K562 (cell line): ENCODE results near the gene FASTK. TPM values are rescaled to one million over a fixed set of nuclear protein-coding genes. Genes with fewer than 3 reads are reported as not detected.

Experiments
- ATAC-seq: fragments of 200-7000 bp; cut with Tn5 transposase; 3 replicates; pipeline ENCODE4 v1.9.1; 2020; ENCODE audit warnings: moderate library complexity
- BruUV-seq: library from RNA; stranded (reverse); fragments of 400-500 nt; replicated peaks from 2 replicates; lab custom pipeline; 2021; lab: Mats Ljungman, UMichigan
- CTCF ChIA-PET: fragments of 300-600 bp; formaldehyde crosslinking; extraction: SDS; loops from one replicate; lab custom pipeline; 2021; ENCODE audit warnings: low intra/inter-chr PET ratio; lab: Yijun Ruan, JAX
- POLR2A ChIA-PET: fragments of 300-600, 350-650 bp; sonication (Branson Sonifier 250); formaldehyde crosslinking; extraction: SDS; loops from one replicate; lab custom pipeline; 2021; ENCODE audit warnings: antibody characterized with exemption, inconsistent platforms; lab: Yijun Ruan, JAX
- DNase-seq, 4 experiments: peaks; one replicate each; pipeline versions ENCODE4 v3.0.0 to v3.0.0-alpha.2; 2011 to 2018; ENCODE audit warnings: low spot score in 3 of 4, mixed read lengths in 3 of 4; ENCODE audit errors: extremely low read depth in 1 of 4
- FAIRE-seq: peaks from 2 replicates; lab custom pipeline; 2011; peaks lifted over from hg19 to GRCh38; lab: Jason Lieb, UNC
- H2AFZ ChIP-seq: 2 replicates; pipeline ENCODE4 v1.6.0; 2011; ENCODE audit warnings: low read depth, low read length, control low read depth, inconsistent platforms
- H3K27ac ChIP-seq: fragments of 200-600 bp; 3 replicates; pipeline ENCODE4 v1.8.0; 2011; ENCODE audit warnings: low read depth, mild to moderate bottlenecking, control low read depth, inconsistent platforms, low read length, moderate library complexity, mixed read lengths; ENCODE audit errors: extremely low read depth
- H3K27me3 ChIP-seq, 2 experiments: fragments of 300-600 bp in 1 of 2; 2 replicates in 1 of 2; 3 replicates in 1 of 2; pipeline versions ENCODE4 v1.6.0 to v1.8.0; 2011; ENCODE audit warnings: inconsistent platforms in 2 of 2, low read length in 2 of 2, mild to moderate bottlenecking in 1 of 2, mixed read lengths in 1 of 2, moderate library complexity in 1 of 2; ENCODE audit not compliant: control insufficient read depth in 2 of 2, insufficient read depth in 2 of 2
- H3K36me3 ChIP-seq: fragments of 300-600 bp; 3 replicates; pipeline ENCODE4 v1.8.0; 2011; ENCODE audit warnings: mild to moderate bottlenecking, low read length, inconsistent platforms; ENCODE audit not compliant: control insufficient read depth, insufficient read depth
- H3K4me1 ChIP-seq, 2 experiments: fragments of 200-600 bp in 1 of 2; replicated peaks in 1 of 2; 2 replicates in 1 of 2; 3 replicates in 1 of 2; pipeline versions ENCODE4 v1.5.1 to v1.8.0; 2011; ENCODE audit warnings: inconsistent platforms in 2 of 2, low read length in 2 of 2, mild to moderate bottlenecking in 1 of 2, mixed read lengths in 1 of 2, moderate library complexity in 1 of 2; ENCODE audit not compliant: control insufficient read depth in 2 of 2, insufficient read depth in 2 of 2
- H3K4me2 ChIP-seq: 2 replicates; pipeline ENCODE4 v1.6.1; 2011; ENCODE audit warnings: low read length, control low read depth, inconsistent platforms, mixed read lengths; ENCODE audit not compliant: insufficient read depth
- H3K4me3 ChIP-seq: fragments of 200-600 bp; sonication (generic), shearing (Covaris generic); 2 replicates; pipeline ENCODE4 v1.5.1; 2016; ENCODE audit warnings: control low read depth, inconsistent platforms
- H3K79me2 ChIP-seq: fragments of 200-600 bp; 3 replicates; pipeline ENCODE4 v1.8.0; 2011; ENCODE audit warnings: low read length, inconsistent platforms; ENCODE audit not compliant: control insufficient read depth, insufficient read depth
- H3K9ac ChIP-seq, 2 experiments: 2 replicates each; pipeline versions ENCODE4 v1.6.0 to v1.6.1; 2011; ENCODE audit warnings: low read depth in 2 of 2, low read length in 2 of 2, control low read depth in 1 of 2, inconsistent platforms in 1 of 2, mild to moderate bottlenecking in 1 of 2, mixed read lengths in 1 of 2; ENCODE audit not compliant: insufficient read depth in 1 of 2
- H3K9me1 ChIP-seq: one replicate; pipeline ENCODE4 v1.6.0; 2011; ENCODE audit warnings: inconsistent platforms, mild to moderate bottlenecking, low read length, moderate library complexity; ENCODE audit not compliant: control insufficient read depth, insufficient read depth
- H3K9me3 ChIP-seq: replicated peaks from 2 replicates; pipeline ENCODE4 v1.5.1; 2011; ENCODE audit warnings: low read depth, low read length, inconsistent platforms; ENCODE audit not compliant: control insufficient read depth, insufficient read depth
- H4K20me1 ChIP-seq: replicated peaks from 2 replicates; pipeline ENCODE4 v1.6.1; 2011; ENCODE audit warnings: low read length, inconsistent platforms, mixed read lengths; ENCODE audit not compliant: control insufficient read depth, insufficient read depth
- CCNT2 ChIP-seq: IDR thresholded peaks from 2 replicates; pipeline ENCODE4 v1.6.1; 2011; ENCODE audit warnings: borderline replicate concordance, low read depth, mild to moderate bottlenecking, moderate library complexity, mixed read lengths, low read length; ENCODE audit not compliant: insufficient read length; ENCODE audit errors: extremely low read depth
- CXXC5 ChIP-seq: fragments of 250-450 bp; sonication (Bioruptor Pico); IDR thresholded peaks from 2 replicates; pipeline ENCODE4 v1.8.0; 2022; ENCODE audit warnings: inconsistent platforms, mild to moderate bottlenecking, moderate library complexity
- HDAC8 ChIP-seq: fragments of 450-650 bp; IDR thresholded peaks from 2 replicates; pipeline ENCODE4 v1.6.1; 2016; ENCODE audit warnings: mild to moderate bottlenecking, missing genetic modification characterization, moderate library complexity, missing compliant biosample characterization
- HDGF ChIP-seq: fragments of 450-650 bp; IDR thresholded peaks from 2 replicates; pipeline ENCODE4 v1.6.1; 2016
- MECOM ChIP-seq: fragments of 250-450 bp; sonication (Bioruptor Pico); IDR thresholded peaks from 2 replicates; pipeline ENCODE4 v1.8.0; 2022; ENCODE audit warnings: inconsistent platforms
- NFIC ChIP-seq: fragments of 450-650 bp; IDR thresholded peaks from 2 replicates; pipeline ENCODE4 v1.6.1; 2017; ENCODE audit warnings: mild to moderate bottlenecking, inconsistent platforms
- POLR2G ChIP-seq: fragments of 200-400 bp; formaldehyde crosslinking; IDR thresholded peaks from 2 replicates; pipeline ENCODE4 v1.6.1; 2017; ENCODE audit warnings: low read depth, mild to moderate bottlenecking, antibody characterized with exemption, low read length, moderate library complexity
- RBM25 ChIP-seq: fragments of 200-400 bp; formaldehyde crosslinking; IDR thresholded peaks from 2 replicates; pipeline ENCODE4 v1.6.1; 2018; ENCODE audit warnings: low read length, low read depth, moderate library complexity; ENCODE audit not compliant: severe bottlenecking
- YY1 ChIP-seq, 3 experiments: IDR thresholded peaks; 2 replicates each; pipeline ENCODE4 v1.6.1; 2011; ENCODE audit warnings: low read length in 2 of 3, mild to moderate bottlenecking in 2 of 3, moderate library complexity in 2 of 3, borderline replicate concordance in 1 of 3, control low read depth in 1 of 3, low read depth in 1 of 3; ENCODE audit not compliant: insufficient read depth in 3 of 3, insufficient replicate concordance in 2 of 3, control insufficient read depth in 1 of 3, insufficient read length in 1 of 3; ENCODE audit errors: extremely low read depth in 1 of 3
- ZNF165 ChIP-seq: fragments of 250-450 bp; sonication (Bioruptor Pico); IDR thresholded peaks from 2 replicates; pipeline ENCODE4 v1.4.0; 2020; ENCODE audit warnings: borderline replicate concordance
- WGBS: fragments of 100-300 bp; shearing (Covaris generic); methylation state at CpG from one replicate; pipeline ENCODE4 v1.1.6; 2016; ENCODE audit warnings: low coverage, mixed read lengths; ENCODE audit not compliant: insufficient coverage; ENCODE audit errors: missing lambda C conversion rate; 5-methylcytosine and 5-hydroxymethylcytosine counted together
- in situ Hi-C: fragments of 300-500 bp; cut with MboI; formaldehyde crosslinking; loops from 4 replicates; pipeline ENCODE4 v1.15.0; 2018; ENCODE audit warnings: inconsistent platforms, mixed read lengths
- intact Hi-C: fragments of 100-400 bp; cut with micrococcal nuclease; formaldehyde crosslinking; loops from 2 replicates; pipeline ENCODE4 v1.14.2; 2022
- polyA plus RNA-seq, 8 experiments: library from polyadenylated mRNA; depleted of rRNA in 4 of 8; stranded (reverse) in 5 of 8; unstranded in 3 of 8; fragments of >200 nt; fragmentation: Nextera tagmentation in 2 of 8; fragmentation: Illumina TruSeq in 1 of 8; extraction: Ambion mirVana in 2 of 8; extraction: Trizol in 1 of 8; gene quantifications; 2 replicates each; pipeline versions ENCODE4 v1.2.1 to v1.2.3, GENCODE V29; 2011 to 2014; ENCODE audit warnings: inconsistent platforms in 1 of 8, missing spikeins in 1 of 8
- total RNA-seq, 7 experiments: library from RNA; depleted of rRNA in 6 of 7; stranded (reverse); fragments of >200 nt in 6 of 7; fragmentation: Illumina TruSeq in 2 of 7; extraction: Trizol in 2 of 7; gene quantifications; 2 replicates each; pipeline versions ENCODE4 v1.2.1 to v1.2.3, GENCODE V29; 2011 to 2021; ENCODE audit warnings: low replicate concordance in 1 of 7
- TF ChIP-seq, protein P1 (sequence below): sonication (generic); formaldehyde crosslinking; IDR thresholded peaks from 2 replicates; pipeline ENCODE4 v1.8.1; 2023; ENCODE audit warnings: mild to moderate bottlenecking, missing genetic modification reagents

The FASTK gene
- total and polyA plus RNA-seq, 9 of the 15 experiments (the other 6 are each of a cell fraction or from before 2014, with no cell fraction given): 0.51 to 150 (median 48.2) TPM

DNA sequence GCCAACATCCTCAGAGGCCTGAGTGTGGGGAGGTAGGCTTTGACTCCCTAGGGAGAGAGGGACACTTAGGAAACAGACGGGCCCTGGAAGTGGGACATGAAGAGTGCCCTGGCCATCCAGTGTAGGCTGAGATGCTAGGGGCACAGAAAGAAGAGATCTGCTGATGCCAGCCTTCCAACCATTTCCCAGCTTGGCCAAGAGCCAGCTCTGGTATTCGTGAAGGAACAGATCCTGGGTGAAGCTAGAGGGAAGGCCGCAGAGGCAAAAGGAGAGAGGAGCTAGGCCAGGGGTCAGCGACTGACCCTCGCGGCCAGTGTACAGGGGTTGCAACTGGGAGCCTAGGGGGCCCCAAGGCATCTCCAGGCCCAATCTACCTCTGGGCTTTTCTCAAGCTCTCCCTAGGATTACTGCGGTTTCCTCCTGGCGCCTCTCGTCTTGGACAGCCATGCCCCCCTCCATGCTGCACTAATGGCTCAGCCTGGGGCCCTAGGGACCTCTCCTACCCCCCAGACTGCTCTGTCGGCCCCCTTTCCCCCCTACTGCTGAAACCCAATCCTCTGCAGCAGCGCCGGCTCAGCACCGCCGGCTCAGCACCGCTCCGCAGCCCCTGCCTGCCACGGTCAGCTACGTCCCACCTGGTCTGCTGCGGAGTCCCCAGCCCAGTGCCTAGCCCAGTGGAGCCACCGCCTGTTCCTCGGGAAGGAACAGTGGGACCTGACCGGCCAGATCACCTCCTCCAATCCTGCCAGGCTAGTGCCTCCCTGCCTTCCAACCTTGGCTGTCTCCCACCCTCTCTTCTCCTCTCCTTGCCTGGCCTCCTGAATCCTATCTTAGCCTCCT is 32.4 kb downstream of the FASTK start, which contains the start of gene ASIC3:
Gene ASIC3 (plus strand): TSS at position 556 of the 840 bp plus-strand sequence. CDS start 355 bp downstream, outside the sequence.
- Histone ChIP-seq H3K79me2 (no peaks in the 10 kb centered on the region), H3K27ac (no peak within 1 kb of the TSS)
- POLR2A ChIA-PET: interaction anchor here (0.7 to 3.1 kb wide), 4 partner anchors 9 to 72 kb away, joined by 3 to 23 read pairs (median 4); no protein-coding TSS in a partner anchor

More for the DNA sequence above, 32.4 kb downstream of the FASTK start, which contains the start of gene ASIC3:
- 71% methylated on average over 21 of the region's 22 CpGs for WGBS
- no peaks in the 10 kb centered on the region; the same call in 1 of the 2 replicates for H4K20me1 ChIP-seq
- in situ Hi-C loops (no loop called here), intact Hi-C loops (no loop called here)
- no peaks in the 10 kb centered on the region for H3K9me1 ChIP-seq
- H3K4me2 ChIP-seq: no peak within 1 kb of the TSS
- FAIRE-seq (no peak), DNase-seq (peak in 2 of 4 experiments; percentile 11 to 17), ATAC-seq (no peak)
- BruUV-seq: no TSS peak
- CTCF ChIA-PET: no interaction called here
- H2AFZ ChIP-seq: no peak within 1 kb of the TSS
- H3K36me3 ChIP-seq: peaks cover 18% of the 10 kb centered on the region
- TF ChIP-seq CCNT2 (no peak), ZNF165 (CRISPR knock-in tag) (no peak), RBM25 (no peak), MECOM (CRISPR knock-in tag) (no peak), CXXC5 (CRISPR knock-in tag) (no peak), HDAC8 (tag) (no peak), HDGF (no peak), POLR2G (0 out of 2 replicates have a peak, but pooled peaks have one; percentile 56), NFIC (peak; percentile 78), YY1 (IDR thresholded peaks at IDR 0.05; ENCODE audit: borderline replicate concordance in 1 of 3, control insufficient read depth in 1 of 3, extremely low read depth in 1 of 3, insufficient read depth in 3 of 3, insufficient read length in 1 of 3, insufficient replicate concordance in 2 of 3, low read depth in 1 of 3, low read length in 2 of 3) (no peak)
- TF ChIP-seq, protein P1, sequence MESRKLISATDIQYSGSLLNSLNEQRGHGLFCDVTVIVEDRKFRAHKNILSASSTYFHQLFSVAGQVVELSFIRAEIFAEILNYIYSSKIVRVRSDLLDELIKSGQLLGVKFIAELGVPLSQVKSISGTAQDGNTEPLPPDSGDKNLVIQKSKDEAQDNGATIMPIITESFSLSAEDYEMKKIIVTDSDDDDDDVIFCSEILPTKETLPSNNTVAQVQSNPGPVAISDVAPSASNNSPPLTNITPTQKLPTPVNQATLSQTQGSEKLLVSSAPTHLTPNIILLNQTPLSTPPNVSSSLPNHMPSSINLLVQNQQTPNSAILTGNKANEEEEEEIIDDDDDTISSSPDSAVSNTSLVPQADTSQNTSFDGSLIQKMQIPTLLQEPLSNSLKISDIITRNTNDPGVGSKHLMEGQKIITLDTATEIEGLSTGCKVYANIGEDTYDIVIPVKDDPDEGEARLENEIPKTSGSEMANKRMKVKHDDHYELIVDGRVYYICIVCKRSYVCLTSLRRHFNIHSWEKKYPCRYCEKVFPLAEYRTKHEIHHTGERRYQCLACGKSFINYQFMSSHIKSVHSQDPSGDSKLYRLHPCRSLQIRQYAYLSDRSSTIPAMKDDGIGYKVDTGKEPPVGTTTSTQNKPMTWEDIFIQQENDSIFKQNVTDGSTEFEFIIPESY (CRISPR knock-in tag): 0 out of 2 replicates have a peak, but pooled peaks have one; percentile 18
- peaks cover under 1 to 57% of the 10 kb centered on the region in 2 experiments; a peak in 3 of 5 replicates for H3K4me1 ChIP-seq
- no peaks in the 10 kb centered on the region for H3K27me3 ChIP-seq
- H3K9me3 ChIP-seq: no peaks in the 10 kb centered on the region
- peak within 1 kb of the TSS in 1 of 2 experiments; percentile 68; a peak in 2 of 4 replicates for H3K9ac ChIP-seq
- H3K4me3 ChIP-seq: no peak within 1 kb of the TSS
